ENCODE results near the gene SH2D3A. TPM values are rescaled to one million over a fixed set of nuclear protein-coding genes. Genes with fewer than 3 reads are reported as not detected.

SH2D3A gene
- total RNA-seq, 1 experiment from 2014 or later, result 2.2 TPM

GRCh38 chr19:6736917-6737283, 30.3 kb downstream of the SH2D3A start:
- ATAC-seq, result no peak
- no peak for TF ChIP-seq POLR2AphosphoS5 (IDR thresholded peaks at IDR 0.05; ENCODE audit: low read depth, low read length)
- no peak for TF ChIP-seq TCF7L2 (IDR thresholded peaks at IDR 0.05; ENCODE audit: low read depth, low read length)
- TF ChIP-seq CTCF (IDR thresholded peaks at IDR 0.05), result no peak; the same call in 1 of the 2 replicates
- TF ChIP-seq REST (IDR thresholded peaks at IDR 0.05; ENCODE audit: insufficient read depth in 1 of 2, low read depth in 2 of 2, low read length in 1 of 2), result no peak
- no peak for TF ChIP-seq SIN3A (IDR thresholded peaks at IDR 0.05; ENCODE audit: borderline replicate concordance, insufficient read depth, low read depth, low read length)

GRCh38 chr19:6736169-6736916, 30.9 kb downstream of the SH2D3A start:
- BruUV-seq (replicated peaks), result TSS peak; percentile 70

More at GRCh38 chr19:6736917-6737283, 30.3 kb downstream of the SH2D3A start:
- Histone ChIP-seq H3K36me3 (ENCODE audit: control insufficient read depth, insufficient read depth, low read length) (no peaks in the 10 kb centered on the region; the same call in 1 of the 2 replicates), H3K27ac (ENCODE audit: low read length) (peak overlapping the region; percentile 76), H3K9me3 (ENCODE audit: control insufficient read depth, insufficient read depth, low read depth, low read length) (no peaks in the 10 kb centered on the region), H3K4me1 (ENCODE audit: control insufficient read depth, insufficient read depth, low read length) (peaks cover 14% of the 10 kb centered on the region), H3K4me3 (ENCODE audit: low read depth in 2 of 2, low read length in 2 of 2) (peak overlapping the region; percentile 88 to 92), H3K27me3 (ENCODE audit: control insufficient read depth, insufficient read depth, low read length) (no peaks in the 10 kb centered on the region)
- in situ Hi-C loops (cut with HindIII; ENCODE audit: low pct_unique_long_range_greater_than_20kb, low sequenced_read_pairs), result no loop called here
- no TSS peak for BruUV-seq (replicated peaks)
- ChIA-PET POLR2A (interaction anchor here (0.5 kb wide), 1 partner anchor 47 kb away, joined by 12 read pairs; no protein-coding TSS in a partner anchor), CTCF (interaction anchor here (0.7 to 1.0 kb wide), 2 partner anchors 126 to 220 kb away, joined by 3 to 4 read pairs; no protein-coding TSS in a partner anchor)
- DNase-seq (ENCODE audit: low read depth, low spot score), result no peak
- intact Hi-C loops (cut with micrococcal nuclease; ENCODE audit: unreplicated experiment), result no loop called here

More at GRCh38 chr19:6736169-6736916, 30.9 kb downstream of the SH2D3A start:
- ChIA-PET POLR2A (no interaction called here), CTCF (interaction anchor here (1.0 kb wide), 1 partner anchor 219 kb away, joined by 4 read pairs; no protein-coding TSS in a partner anchor)
- H3K4me1 ChIP-seq (ENCODE audit: control insufficient read depth, insufficient read depth, low read length), result peaks cover 14% of the 10 kb centered on the region
- ATAC-seq, result peak; percentile 35
- no peaks in the 10 kb centered on the region for H3K9me3 ChIP-seq (ENCODE audit: control insufficient read depth, insufficient read depth, low read depth, low read length)
- peak; percentile 71 for TF ChIP-seq CTCF (IDR thresholded peaks at IDR 0.05)
- no peak for TF ChIP-seq REST (IDR thresholded peaks at IDR 0.05; ENCODE audit: insufficient read depth in 1 of 2, low read depth in 2 of 2, low read length in 1 of 2)
- no peak for TF ChIP-seq POLR2AphosphoS5 (IDR thresholded peaks at IDR 0.05; ENCODE audit: low read depth, low read length)
- DNase-seq (ENCODE audit: low read depth, low spot score), result no peak
- intact Hi-C loops (cut with micrococcal nuclease; ENCODE audit: unreplicated experiment) (no loop called here), in situ Hi-C loops (cut with HindIII; ENCODE audit: low pct_unique_long_range_greater_than_20kb, low sequenced_read_pairs) (no loop called here)
- peak overlapping the region; percentile 76 for H3K27ac ChIP-seq (ENCODE audit: low read length)
- no peaks in the 10 kb centered on the region; the same call in 1 of the 2 replicates for H3K36me3 ChIP-seq (ENCODE audit: control insufficient read depth, insufficient read depth, low read length)
- H3K27me3 ChIP-seq (ENCODE audit: control insufficient read depth, insufficient read depth, low read length), result no peaks in the 10 kb centered on the region
- peak overlapping the region; percentile 88 to 92 for H3K4me3 ChIP-seq (ENCODE audit: low read depth in 2 of 2, low read length in 2 of 2)
